GM12865 (cell line): ENCODE results near the gene ABCA13.

Source experiments
- DNase-seq: peaks from one replicate; pipeline ENCODE4 v3.0.0; 2010; ENCODE audit warnings: low read depth
- H3K4me3 ChIP-seq: 2 replicates; pipeline ENCODE4 v1.5.1; 2011; ENCODE audit warnings: mild to moderate bottlenecking, low read depth, low read length, control low read depth
- CTCF ChIP-seq: IDR thresholded peaks from 2 replicates; pipeline ENCODE4 v1.5.1; 2011; ENCODE audit warnings: low read length, control low read depth, low read depth, inconsistent platforms; ENCODE audit not compliant: insufficient read depth; ENCODE audit errors: missing control alignments

Gene ABCA13

GRCh38 chr7:48402721-48403120, 231.5 kb downstream of the ABCA13 start:
- DNase-seq, result no peak
- TF ChIP-seq CTCF, result no peak
- no peak overlapping the region for H3K4me3 ChIP-seq

- no peak for DNase-seq
- no peak for TF ChIP-seq CTCF
- no peak overlapping the region for H3K4me3 ChIP-seq
Observed at GRCh38 chr7:48408731-48409130, 237.5 kb downstream of the ABCA13 start.

- DNase-seq, result peak; percentile 26
- TF ChIP-seq CTCF, result no peak
Observed at GRCh38 chr7:48411619-48412018, 240.4 kb downstream of the ABCA13 start.

GRCh38 chr7:48414011-48414732, 242.9 kb downstream of the ABCA13 start:
- H3K4me3 ChIP-seq, result no peak overlapping the region
- TF ChIP-seq CTCF, result no peak
- no peak for DNase-seq

More at GRCh38 chr7:48411619-48412018, 240.4 kb downstream of the ABCA13 start:
- no peak overlapping the region for H3K4me3 ChIP-seq

GRCh38 chr7:48416327-48416908, 245.2 kb downstream of the ABCA13 start:
- DNase-seq, result no peak
- no peak for TF ChIP-seq CTCF
- H3K4me3 ChIP-seq, result no peak overlapping the region

- H3K4me3 ChIP-seq, result no peak overlapping the region
- DNase-seq, result no peak
- TF ChIP-seq CTCF, result no peak
Observed at GRCh38 chr7:48419401-48419800, 248.1 kb downstream of the ABCA13 start.
